NAMALWA (cell line): ENCODE data around the gene KIF3B.
"Not testable (repeated sequence)": the region's sequence is repeated elsewhere in the genome, so short reads cannot be mapped to it uniquely, and the experiment has no call there.

Experiments used
- DNase-seq: peaks from one replicate; pipeline ENCODE4 v3.0.0-alpha.2; 2015; ENCODE audit warnings: low spot score

Gene KIF3B

GRCh38 chr20:32296412-32296811 lies 19.0 kb downstream of the KIF3B start:
- no peak for DNase-seq

GRCh38 chr20:32296819-32297420 lies 19.5 kb downstream of the KIF3B start:
- DNase-seq = no peak

GRCh38 chr20:32297439-32297838 lies 20.0 kb downstream of the KIF3B start:
- no peak for DNase-seq

- DNase-seq = no peak
Observed at GRCh38 chr20:32300647-32301046, 23.2 kb downstream of the KIF3B start.

DNA sequence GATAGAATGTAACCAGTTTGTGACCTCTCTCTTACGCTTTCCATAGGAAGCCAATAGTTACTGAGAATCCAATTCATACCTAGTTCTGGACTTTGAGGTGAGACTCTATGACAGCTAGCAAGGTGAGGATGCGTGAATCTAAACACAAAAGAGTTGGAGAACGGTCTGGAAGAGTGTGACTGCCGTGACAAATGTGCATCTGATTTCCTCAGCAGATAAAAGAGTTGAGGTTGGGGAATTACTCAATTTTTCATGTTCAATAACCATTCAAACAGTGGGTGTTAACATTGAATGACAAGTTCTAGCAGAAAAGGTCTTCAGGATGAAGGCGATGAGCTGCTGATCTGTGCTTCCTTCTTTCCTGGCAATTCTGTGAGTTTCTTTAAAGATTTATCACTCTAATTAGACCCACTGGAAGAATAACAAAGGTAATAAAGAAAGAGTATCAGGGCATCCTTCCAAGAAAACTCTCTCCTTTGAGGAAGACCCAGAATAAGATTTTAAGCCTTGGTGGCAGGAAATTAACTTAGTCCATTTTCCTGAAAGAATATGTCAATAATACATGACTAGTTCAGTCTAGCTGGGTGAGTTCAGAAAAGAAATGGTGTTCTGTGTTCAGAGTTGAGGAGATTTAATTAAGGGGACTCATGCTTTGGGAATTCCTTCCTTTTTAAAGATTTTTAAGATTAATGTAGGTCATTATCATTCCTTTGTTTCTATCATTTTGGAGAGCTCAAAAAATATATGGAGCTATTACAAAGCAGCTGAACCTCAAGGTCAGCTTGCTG lies 24.5 kb downstream of the KIF3B start:
- no peak for DNase-seq

- no peak for DNase-seq
Observed at GRCh38 chr20:32302507-32302872, 25.0 kb downstream of the KIF3B start.

- no peak for DNase-seq
Observed at GRCh38 chr20:32304131-32304746, 26.8 kb downstream of the KIF3B start.

DNA sequence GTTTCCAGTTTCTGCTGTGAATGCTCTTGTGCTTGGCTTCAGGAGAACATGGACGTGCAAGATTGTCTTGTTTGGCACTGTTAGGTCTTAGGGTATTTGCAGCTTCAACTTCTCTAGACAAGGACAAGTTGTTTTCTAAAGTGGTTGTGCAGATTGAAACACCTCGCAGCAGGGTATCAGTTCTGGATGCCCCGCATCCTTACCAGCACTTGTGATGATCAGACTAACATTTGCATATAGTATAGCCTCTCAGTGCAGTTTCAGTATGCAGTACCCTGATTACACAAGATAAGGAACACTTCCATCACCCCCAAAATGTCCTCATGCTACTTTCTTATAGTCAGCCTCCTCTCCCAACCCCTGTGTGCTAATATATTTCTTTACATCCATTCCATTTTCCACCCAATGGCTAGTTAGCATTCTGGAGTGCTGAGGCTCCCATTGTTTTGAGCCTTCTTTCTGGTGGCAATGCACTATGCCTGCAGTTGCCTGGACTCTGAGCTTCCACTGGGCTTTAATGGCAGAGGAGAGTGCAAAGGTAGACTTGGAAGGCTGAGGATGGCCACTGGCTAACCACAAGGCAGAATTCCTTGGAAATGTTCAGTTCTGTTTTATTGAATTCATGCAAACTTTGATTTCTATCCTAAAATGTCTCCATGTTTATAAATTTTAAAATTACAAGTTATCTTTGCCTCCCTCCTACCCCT lies 35.4 kb downstream of the KIF3B start:
- no peak for DNase-seq

- DNase-seq = no peak
Observed at GRCh38 chr20:32314768-32315167, 37.3 kb downstream of the KIF3B start.

DNA sequence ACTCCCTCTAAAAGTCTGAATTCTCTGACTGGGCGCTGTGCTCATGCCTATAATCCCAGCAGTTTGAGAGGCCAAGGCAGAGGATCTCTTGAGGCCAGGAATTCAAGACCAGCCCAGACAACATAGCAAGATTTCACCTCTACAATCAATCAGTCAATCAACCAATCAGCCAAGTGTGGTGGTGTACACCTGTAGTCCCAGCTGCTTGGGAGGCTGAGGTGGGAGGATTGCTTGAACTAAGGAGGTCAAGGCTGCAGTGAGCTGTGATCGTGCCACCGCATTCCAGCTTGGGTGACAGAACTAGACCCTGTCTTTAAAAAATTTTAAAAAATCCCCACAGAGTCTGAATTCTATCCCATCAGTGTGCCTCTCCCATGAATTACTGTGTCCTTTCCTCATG lies 37.9 kb downstream of the KIF3B start:
- no peak for DNase-seq

- DNase-seq = no peak
Observed at GRCh38 chr20:32315891-32316290, 38.4 kb downstream of the KIF3B start.

DNA sequence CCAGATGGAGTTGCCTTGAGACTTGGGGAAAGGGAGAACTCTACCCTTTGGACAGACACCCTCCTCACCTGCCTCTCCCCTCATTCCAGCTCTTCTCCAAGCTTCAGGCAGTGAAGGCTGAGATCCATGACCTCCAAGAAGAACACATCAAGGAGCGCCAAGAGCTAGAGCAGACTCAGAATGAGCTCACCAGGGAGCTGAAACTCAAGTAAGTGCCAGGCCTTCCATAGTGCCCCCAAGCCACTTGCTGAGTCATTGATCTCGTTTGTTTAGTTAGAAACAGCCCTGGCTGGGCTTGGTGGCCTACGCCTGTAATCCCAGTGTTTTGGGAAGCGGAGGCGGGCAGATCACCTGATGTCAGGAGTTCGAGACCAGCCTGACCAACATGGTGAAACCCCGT lies 39.2 kb downstream of the KIF3B start:
- no peak for DNase-seq

DNA sequence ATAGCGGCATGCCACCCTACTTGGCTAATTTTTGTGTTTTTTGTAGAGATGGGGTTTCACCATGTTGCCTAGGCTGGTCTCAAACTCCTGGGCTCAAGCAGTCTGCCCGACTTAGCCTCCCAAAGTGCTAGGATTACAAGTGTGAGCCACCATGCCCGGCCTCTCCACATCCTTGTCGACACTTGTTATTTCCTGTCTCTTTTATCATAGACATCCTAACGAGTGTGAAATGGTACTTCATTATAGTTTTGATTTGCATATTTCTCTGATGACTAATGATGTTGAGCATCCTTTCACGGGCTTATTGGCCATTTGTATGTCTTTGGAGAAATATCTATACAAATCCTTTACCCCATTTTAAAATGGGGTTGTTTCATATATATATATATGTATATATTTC lies 41.6 kb downstream of the KIF3B start:
- no peak for DNase-seq

DNA sequence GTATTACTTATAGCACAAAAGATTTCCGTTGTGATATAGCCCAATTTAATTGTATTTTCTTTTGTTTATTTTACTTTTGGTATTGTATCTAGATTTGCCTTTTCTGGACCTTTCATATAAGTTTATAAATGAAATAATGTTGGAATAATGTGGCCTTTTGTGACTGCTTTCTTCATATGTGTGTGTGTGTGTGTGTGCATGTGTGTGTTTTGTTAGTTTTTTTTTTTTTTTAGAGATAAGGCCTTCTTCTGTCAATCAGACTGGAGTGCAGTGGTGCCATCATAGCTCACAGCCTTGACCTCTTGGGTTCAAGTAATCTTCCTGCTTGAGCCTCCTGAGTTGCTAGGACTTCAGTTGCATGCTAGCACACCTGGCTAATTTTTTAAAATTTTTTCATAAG lies 42.9 kb downstream of the KIF3B start:
- DNase-seq = no peak

DNA sequence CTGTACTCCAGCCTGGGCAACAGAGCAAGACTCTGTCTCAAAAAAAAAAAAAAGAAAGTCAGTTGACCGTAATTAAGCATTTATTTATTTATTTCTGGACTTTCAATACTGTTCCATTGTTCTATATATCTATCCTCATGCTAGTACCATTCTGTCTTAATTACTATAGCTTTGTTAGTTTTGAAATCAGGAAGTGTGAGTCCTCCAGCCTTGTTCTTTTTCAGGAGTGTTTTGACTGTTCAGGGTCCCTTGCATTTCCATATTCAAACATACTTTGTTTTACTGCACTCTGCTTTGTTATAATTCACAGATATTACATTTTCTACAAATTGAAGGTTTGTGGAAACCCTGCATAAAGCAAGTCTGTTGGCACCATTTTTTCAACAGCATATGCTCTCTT lies 43.9 kb downstream of the KIF3B start:
- DNase-seq = no peak

DNA sequence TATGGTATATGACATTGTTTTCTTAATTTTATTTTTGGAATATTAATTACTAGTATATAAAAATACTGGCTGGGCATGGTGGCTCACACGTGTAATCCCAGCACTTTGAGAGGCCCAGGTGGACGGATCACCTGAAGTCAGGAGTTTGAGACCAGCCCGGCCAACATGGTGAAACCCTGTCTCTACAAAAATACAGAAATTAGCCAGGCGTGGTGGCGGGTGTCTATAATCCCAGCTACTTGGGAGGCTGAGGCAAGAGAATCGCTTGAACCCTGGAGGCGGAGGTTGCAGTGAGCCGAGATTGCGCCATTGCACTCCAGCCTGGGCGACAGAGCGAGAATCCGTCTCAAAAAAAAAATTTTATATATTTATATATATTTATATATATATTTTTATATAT lies 44.8 kb downstream of the KIF3B start:
- not testable (repeated sequence) for DNase-seq

- not testable (repeated sequence) for DNase-seq
Observed at GRCh38 chr20:32323761-32324160, 46.3 kb downstream of the KIF3B start.

DNA sequence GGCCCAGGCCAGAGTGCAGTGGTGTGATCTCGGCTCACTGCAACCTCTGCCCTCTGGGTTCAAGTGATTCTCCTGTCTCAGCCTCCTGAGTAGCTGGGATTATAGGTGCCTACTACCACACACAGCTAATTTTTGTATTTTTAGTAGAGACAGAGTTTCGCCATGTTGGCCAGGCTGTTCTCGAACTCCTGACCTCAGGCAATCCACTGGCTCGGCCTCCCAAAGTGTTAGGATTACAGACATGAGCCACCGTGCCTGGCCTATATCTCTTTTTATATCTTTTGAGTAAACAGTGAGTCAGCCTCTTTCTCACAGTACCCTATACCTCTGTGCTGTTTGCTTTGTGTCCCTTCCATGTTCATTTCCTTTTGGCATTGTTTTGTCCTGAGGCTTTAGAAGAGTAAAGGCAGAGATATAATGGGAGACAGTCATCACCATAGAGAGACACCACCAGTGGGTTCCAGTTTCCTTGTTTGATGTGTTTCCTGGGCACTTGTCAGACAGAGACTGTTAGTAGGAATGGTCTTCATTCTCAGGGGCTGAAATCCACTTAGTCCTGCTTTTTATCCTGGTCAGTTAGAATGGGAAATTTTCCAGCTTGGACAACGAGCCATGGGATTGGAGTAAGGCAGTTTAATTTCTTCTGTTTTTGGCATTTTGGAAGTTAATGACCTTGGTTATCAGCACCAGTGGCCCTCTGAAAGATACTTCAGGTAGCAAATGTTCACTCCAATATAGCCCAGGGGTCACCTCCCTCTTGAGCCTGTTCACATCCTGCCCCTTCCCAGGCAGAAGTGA lies 48.5 kb downstream of the KIF3B start:
- DNase-seq = no peak

DNA sequence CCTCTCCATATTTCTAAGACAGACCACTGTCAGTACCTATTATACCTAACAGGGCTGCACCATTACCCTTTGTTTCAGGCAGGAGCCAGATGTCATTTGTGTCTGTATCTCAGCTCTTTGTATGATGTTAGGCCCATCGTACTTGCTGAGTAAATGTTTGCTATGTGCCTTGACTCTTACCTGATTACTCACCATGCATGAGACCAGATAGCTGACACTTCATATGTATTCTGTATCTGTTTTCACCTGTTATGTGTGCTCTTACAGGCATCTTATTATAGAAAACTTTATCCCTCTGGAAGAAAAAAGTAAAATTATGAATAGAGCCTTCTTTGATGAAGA lies 49.0 kb downstream of the KIF3B start:
- no peak for DNase-seq

GRCh38 chr20:32327087-32327681 lies 49.7 kb downstream of the KIF3B start:
- DNase-seq = no peak

- DNase-seq = no peak
Observed at GRCh38 chr20:32329817-32330554, 52.5 kb downstream of the KIF3B start.
